Measurements from ENCODE around the gene CHSY1.

- no peak for TF ChIP-seq CTCF (IDR thresholded peaks at IDR 0.05)
- TF ChIP-seq POLR2A (IDR thresholded peaks at IDR 0.05) = no peak
Observed at GRCh38 chr15:101215681-101216080, 36.2 kb downstream of the CHSY1 start.

Measured in uterus (tissue), 2 donors.